M059J (cell line): ENCODE data around the gene SCUBE1. TPM values are rescaled to one million over a fixed set of nuclear protein-coding genes. Genes with fewer than 3 reads are reported as not detected.

Experiments used
- DNase-seq: peaks from one replicate; pipeline ENCODE4 v3.0.0-alpha.2; 2012; ENCODE audit warnings: low read depth
- total RNA-seq: library from RNA; depleted of rRNA; stranded (reverse); fragments of >200 nt; shearing (Covaris generic); gene quantifications from 2 replicates; pipeline ENCODE4 v1.2.3, GENCODE V29; 2014; rRNA removed

Gene SCUBE1
- 11.5 and 17.4 TPM in 2 replicates for total RNA-seq

DNA sequence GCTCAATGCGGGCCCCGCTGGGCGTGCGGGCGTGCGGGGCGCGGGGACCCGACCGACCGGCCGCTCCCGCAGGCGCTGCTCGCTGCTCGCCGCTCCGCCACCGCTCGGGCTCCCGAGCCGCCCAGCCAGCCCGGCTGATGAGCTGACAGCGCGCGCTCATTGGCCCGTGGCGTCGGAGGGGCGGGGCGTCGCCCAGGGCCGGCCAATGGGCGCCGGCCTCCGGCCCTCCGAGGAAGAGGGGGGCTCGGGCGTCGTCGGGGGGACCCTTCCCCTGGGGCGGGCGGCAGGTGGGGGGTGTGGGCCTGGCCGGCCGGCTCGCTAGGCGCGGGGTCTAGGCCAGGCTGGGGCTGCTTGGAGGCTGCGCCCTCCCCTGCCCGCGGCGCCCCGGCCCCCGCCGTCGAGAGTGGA, at the start of gene SCUBE1:
Gene SCUBE1, minus strand, starts transcription at position 111 of the 408 bp plus-strand sequence. CDS start 111 bp downstream, outside the sequence.
- DNase-seq, result peak; percentile 48

DNA sequence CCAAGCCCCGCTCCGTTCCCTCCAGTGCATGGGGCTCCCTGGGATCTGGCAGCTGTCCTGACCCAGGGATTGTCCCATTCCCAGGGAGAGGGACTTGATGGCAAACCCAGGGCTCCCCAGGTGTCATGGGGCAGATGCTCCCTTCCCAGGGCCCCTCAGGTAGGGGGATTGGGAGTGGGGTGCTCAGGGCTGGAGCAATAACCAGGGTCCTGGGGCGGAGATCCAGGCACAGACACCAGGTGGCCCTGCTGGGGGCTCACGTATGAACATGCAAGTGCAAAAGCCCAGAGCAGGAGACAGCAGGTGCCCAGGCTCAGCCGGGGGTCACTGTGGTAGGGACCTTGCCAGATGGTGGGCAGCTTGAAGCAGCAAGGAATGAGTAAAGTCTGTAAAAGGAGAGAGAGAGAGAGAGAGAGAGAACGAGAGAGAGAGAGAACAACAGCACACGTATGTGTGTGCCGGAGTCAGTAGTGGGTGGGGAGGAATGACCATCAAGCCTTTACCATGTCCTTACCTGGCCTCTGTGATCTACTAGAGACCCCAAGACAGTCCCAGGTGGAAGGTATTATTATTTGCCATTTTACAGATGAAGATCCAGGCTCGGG, 49.3 kb upstream of the SCUBE1 start:
- no peak for DNase-seq

DNA sequence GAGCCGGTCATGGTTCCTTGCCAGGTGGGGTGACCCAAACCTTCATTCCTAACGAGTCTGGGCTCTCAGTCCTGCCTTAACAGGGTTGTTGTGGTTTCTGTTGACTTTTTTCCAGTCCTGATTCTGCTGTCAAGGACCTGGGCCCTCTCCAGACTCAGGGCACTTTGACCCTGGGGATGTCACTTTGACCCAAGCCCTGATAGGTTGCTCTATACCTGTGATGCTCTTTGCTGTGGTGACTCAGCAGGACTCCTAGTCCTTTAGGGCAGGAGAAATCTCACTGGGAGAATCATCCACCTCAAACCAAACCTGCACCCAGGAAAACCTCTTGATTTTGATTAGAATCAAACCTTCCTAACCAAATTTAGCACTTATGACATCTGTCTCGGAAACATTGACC, 48.1 kb upstream of the SCUBE1 start:
- DNase-seq, result no peak

DNA sequence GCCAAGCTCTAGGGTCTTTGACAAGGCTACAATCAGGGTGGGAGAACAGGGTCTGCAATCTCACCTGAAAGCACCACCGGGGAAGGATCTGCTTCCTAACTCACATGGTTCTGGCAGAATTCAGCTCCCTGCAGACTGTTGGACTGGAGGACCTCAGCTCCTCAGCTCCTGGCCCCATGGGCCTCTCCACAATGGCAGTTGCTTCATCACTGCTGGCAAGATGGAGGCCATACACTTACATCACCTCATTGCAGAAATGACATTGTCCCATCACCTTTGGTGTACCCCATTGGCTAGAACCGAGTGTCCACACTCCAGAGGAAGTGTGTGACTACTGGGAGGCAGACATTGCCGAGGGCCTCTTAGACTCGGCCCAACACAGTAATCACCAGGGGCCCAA, 47.7 kb upstream of the SCUBE1 start:
- no peak for DNase-seq

DNA sequence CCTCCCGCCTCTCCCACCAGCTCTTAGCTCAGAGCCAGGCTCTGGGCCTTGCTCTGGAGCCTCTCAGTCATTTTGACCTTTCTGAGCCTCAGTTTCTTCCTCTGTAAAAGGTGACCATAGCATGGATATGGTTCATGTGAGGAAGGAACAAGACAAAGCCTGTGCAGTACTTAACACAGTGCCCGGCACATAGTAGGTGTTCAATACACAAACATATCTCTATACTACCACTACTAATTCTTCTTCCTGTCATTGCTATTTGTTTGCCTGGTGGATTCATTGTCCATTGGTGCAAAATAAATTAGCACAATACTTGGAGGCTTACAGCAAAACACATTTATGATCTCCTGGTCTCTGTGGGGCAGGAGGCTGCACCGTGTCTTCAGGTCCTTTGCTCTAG, 47.0 kb upstream of the SCUBE1 start:
- no peak for DNase-seq

DNA sequence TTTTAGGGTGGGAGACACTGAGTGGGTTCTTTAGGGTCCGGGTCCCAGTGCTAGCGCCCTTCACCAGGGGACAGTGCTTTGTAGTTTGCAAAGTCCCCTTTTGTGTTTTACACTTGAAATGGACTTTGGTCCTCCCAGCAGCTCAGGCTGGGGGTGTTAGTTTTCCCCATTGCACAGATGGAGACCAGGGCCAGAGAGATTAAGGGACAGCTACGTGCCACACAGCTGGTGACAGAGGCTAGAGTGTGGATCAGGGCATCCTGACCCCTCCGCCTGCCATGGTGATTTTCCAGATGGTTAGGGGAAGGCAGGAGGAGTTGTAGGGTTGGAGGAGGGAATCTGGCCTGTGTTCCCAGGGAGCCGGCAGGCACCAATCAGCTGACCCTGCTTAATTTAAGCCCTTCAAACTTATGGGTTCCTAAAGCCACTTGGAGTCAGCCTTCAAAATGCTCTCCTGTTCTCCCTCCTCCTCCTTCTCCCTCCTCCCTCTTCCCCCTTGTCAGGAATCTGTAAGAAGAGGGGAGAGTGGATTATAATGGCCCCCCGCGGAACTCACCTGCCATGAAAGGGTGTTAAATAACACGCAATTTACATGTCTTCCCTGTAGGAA, 46.2 kb upstream of the SCUBE1 start:
- no peak for DNase-seq

DNA sequence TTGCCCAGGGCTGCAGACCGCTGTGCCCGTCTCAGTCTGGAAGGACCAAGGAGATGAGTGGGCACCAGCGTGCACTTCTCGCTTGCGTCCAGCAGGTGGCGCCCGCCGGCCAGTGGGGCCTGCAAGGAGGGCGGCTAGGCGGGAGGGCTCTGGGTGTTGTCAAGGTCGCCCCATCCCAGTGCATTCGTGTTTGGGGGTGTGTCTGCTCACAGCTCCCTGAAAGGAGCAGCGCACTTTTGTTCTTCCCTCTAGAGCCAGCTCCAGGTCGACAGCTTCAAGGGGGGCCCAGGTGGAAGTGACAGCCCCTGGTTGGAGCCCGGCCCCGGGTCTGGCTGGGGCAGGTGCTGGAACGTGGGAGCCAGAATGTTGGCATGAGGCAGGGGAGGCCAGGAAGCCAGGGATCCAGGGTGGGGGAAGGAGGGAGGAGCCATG, 45.3 kb upstream of the SCUBE1 start:
- peak; percentile 51 for DNase-seq

DNA sequence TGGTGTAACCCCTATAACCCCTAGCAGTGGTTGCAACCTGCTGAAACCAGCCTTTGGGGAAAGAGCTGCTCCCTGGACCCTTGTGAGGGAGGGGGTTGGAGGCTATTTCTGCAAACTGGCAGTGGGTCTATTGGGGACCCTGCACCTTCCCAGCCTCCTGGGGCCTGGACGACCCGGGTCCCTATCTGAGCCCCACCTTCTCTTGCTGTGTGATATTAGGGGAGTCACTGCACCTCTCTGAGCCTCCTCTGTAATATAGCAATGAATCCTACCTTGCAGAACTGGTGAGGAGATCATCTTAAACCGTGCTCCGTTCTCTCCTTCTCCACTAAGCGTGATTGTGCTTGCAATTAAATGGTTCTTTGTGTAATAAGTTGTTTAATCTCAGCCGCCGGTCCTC, 44.6 kb upstream of the SCUBE1 start:
- DNase-seq, result no peak

DNA sequence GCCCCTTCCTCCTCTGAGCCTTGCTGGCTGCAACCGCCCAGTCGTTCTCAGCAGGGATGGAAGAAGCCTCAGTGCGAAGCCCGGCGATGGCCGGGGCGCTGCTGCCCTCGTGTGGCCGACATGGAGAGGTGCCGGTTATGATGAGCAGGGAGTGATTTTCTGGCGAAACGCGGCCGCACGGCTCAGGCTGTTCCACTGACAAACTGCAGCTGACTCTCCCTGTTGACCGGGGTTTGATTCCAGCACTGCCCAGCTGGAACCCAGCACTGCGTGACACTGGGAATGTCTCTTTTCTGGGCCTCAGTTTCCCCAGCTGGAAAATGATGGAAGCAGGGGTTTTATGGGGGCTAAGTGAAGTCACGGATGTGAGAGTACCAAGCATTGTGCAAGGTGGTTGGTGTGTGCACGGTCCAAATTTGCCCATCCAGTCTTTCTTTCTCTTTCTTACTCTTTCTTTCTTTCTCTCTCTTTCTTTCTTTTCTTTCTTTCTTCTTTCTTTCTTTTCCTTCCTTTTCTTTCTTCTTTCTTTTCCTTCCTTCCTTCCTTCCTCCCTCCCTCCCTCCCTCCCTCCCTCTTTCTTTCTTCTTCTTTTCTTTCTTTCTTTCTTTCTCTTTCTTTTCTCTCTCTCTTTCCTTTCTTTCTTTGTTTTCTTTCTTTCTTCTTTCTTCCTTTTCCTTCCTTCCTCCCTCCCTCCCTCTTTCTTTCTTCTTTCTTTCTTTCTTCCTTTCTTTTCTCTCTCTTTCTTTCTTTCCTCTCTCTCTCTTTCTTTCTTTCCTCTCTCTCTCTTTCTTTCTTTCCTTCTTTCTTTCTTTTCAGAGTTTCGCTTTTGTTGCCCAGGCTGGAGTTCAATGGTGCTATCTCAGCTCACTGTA, 42.8 kb upstream of the SCUBE1 start:
- DNase-seq, result peak; percentile 66

DNA sequence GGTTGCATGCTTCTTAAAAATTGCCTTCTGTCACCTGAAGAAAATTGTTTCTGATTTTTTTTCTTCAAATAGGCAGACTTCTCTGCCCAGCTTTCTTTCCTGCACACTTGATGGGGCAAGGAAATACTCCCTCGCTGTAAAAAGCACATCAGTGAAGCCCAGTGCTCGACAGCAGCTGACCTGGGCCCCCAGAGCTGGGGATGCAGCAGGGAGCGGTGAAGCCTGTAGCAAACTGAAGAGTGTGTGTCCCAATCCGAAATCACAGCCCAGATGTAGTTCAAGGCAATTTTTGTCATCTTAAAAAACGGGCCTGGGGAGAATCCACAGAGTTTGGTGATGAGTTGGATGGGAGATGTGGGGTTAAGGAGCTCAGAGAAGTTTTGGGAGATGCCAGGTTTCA, 41.7 kb upstream of the SCUBE1 start:
- no peak for DNase-seq

DNA sequence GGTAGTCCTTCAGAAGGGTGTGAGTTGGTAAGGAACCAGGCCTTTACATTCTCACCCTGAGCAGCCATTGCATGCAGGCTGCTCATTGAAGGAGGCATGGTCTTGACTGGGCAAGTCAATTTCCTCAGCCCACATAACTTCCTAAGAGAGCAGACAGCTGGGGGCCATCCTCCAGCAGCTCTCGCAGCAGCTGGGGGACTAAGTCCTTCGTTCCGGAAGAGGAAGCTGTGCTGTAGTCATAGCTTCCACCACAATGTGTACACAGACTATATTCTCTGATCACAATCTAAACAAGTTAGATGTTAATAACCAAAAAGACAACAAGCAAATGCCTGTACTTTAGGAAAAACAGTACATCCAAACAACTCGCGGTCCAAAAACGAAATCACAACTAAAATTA, 38.5 kb upstream of the SCUBE1 start:
- DNase-seq, result no peak

DNA sequence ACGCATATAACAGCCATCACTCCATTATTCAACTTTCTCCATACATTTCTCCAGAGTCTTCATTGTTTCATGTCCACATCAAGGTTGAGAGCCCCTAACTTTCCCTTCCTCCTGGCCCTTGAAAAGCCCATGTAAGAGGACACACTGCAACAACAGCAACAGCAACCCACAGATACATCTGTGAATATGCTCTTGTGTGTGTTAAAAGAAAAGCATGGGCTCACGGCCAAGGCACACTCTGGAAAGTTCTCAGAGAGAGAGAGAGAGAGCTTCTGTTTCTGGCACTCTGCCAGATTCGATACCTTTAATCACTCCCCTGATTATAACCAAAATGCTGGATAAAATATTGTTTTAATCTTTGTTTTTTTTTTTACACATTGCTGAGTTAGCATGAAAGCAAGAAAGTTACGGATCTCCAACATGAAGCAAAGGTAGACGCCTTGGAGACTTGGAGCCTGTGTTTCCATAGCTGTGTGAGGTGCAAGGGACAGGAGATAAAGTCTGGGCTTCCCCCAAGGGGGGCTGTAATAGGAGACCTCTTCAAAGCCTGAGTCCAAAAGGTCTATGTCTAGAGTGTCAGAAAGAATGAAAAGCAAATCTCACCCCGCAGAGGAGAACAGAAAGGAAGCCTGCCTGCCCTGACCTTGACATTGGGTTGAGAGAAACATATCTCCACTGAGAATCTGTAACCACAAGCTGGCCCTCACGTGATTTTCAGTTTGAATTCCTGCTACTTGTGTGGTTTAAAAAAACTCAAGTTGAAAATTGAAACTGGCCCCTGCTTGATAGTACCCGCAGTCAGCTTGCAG, 34.9 kb upstream of the SCUBE1 start:
- peak; percentile 86 for DNase-seq

DNA sequence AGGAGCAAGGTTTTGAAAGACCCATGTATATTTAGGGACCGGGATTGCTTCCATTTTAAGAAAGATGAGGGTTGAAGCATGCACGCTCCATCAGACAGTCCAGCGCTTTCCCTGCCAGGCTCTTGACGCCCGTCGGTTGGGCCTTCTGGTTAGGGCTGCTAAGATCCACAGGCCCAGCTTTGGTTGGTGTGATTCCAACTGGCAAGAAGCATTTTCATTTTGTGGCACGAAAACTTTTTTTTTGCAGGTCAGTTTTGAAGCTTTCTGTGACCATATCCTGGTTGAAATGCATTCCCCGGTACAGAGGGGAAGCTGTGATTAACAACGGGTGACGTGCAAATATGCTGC, 34.4 kb upstream of the SCUBE1 start:
- peak; percentile 83 for DNase-seq

DNA sequence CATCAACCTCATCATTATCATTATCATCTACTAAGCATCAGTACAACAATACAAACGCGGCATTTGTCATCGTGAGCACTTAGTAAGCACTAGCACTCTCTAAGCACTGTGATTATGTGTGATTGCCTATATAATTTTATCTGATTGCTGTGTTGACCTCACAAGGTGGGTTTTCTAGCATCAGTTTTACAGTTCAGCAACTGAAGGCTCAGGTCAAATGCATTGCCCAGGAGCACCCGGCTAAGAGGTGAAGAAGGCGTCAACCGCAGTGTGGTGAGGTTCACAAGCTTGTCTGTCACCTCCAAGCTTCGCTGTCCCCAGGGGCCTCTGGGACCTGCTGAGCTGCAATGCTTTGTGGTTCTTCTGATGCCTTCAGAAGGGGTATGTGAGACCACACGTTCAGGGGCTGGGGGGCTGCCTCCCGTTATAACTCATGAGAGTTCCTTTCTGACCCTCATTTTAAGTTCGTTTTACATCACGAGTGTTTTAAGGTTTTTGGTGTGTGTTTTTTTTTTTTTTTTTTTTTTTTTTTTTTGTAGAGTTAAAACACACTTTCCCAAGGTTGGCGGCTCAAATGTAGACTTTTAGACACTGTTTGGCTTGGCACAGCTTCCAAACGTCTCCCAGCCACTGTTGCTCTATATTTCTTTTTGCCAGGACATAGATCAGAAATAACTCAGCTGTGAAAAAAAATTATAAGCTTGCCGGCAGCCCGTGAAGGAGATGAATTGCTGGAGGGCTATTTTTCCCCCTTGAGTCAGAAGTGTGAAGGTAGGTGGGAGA, 33.8 kb upstream of the SCUBE1 start:
- DNase-seq, result peak; percentile 52

DNA sequence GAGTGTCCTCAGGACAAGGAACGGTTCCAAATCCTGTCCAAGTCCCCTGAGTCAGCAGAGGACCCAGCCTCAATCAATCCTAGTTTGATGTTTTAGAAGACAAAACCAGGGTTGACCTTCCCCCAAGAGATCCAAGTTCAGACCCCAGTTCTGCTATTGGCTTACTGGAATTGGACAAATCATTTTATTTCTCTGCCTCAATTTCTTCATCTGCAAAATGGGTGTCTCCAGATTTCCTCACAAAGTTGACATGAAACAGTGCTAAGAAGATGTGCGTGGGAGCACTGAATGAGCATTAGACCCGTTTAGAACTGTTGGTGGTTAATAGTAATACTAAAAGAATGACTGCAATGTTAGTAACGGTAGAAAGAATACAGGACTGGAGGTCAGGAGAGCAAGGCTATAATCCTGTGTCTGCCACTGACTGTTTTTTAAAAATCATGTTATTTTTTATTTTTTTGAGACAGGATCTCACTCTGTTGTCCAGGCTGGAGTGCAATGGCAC, 32.8 kb upstream of the SCUBE1 start:
- peak; percentile 81 for DNase-seq

DNA sequence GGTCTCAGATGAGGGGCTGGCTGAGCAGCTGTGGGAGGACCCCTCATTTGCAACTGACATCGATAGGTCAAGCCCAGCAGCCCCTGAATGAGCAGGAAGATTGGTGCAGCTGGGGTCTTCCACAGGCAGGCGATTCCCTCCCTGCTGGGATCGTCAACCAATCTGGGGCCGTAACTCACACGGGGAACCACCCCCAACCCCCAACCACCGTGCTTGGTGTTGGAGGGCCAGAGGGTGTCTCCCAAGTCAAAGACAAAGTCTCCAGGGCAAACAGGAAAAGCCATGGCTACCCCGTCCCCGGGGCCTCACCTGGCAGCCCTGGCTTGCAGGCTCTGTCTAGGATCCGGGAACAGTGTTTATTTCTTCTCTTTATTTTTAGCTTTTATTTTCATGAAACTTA, 26.9 kb upstream of the SCUBE1 start:
- DNase-seq, result no peak

DNA sequence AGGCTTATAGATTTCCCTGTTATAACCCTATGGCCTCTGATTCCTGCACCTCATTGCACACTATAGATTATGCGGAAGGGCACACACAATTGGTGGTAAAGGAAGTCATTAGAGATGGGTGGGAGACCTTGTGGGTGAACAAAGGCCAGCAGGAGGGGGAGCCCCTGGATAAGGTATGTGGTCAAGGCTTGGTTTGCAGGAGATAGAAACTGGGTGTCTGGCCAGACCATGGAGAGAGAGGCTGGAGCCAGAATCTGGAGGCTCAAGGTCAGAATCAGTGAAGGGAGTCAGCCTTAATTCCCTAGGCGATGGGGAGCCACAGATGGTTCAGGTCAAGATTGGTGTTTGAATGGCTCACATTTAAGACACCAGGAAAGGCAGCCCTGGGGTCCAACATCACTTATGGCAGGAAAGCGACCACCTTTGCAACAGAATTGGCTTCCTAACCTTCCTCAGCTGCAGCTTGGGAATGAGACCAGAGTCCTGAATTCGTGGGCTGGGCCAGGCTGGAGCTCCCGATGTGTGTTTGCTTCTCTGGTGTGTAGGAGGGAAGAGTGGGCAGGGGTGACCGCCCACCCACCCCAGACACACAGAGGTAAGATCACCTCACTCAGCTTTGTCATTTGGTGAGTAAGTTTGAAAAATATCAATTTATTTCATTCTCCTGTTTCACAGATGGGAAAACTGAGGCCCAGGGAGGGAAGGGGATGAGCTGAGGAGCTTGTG, 22.7 kb upstream of the SCUBE1 start:
- no peak for DNase-seq

DNA sequence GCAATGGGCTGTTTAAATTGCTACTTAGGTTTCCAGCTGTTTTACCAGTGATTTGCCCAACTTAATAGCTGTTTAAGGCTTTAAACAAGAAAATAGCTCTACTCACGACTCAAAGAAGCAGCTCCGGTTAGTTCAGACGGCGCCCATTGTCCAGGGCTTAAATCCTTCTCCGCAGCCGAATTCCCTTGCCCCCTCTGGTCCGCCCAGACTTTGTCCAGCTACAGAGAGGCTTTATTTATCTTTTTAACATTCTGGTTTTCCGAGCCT, 20.9 kb upstream of the SCUBE1 start:
- DNase-seq, result no peak

DNA sequence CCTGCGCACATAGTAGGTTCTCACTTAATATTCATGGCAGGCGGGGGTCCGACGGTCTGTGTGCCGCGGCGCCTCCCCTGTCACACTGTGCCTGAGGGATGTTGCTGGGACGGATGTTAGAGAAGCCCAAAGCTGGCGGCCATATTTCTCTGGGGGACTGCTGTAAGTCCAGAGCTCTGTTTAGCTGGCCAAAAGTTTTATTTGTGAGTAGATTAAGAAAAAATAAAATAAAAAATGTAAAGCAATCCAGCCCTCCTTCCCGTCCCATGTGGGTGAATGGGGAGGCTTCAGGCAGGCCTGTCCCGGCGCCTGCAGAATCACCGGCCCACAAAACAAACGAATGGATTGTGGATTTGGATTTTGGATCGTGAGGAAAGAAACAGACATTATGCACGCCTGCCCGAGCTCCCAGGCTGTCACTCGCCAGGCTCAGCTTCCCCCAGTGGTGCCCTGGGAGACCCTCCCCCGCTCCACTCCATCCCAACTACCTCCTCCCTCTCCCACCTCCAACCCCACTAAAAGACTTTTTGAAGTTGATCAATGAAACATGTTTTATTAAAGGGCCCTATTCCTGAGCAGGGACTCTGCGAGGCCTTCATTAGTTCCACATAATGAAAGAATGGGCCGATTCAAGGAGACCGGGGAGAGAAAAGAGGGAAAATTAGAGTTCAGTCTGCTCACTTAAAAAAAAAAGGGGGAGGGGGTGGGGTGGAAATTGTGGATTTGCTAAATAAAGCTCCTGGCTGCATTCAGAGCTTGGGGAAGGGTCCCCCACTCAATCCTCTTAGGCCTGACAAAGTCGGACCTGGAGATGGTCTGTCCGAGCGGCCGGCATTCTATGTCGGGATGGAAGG, 20.4 kb upstream of the SCUBE1 start:
- no peak for DNase-seq

DNA sequence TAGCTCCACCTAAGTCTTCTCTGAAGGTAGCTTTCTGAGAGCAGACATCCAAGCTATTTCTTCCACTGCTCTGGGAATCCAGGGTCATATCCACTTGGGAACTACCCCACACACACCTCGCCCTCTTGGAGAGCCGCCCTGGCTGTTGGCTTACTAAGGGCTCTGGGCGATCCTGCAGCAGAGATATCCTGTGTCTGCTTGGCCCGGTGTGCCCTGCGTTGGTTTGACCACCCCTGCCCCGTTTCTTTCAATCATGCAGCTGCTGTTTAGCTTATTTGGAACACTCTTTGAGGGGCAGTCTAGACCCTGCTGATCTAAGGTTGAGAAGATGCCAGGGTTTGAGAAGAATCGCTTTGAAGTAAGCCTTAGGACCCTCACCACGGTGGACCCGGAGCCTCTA, 17.4 kb upstream of the SCUBE1 start:
- DNase-seq, result no peak
